ENCODE measurements around the gene MCF2L2.
"Not testable (repeated sequence)": the region's sequence is repeated elsewhere in the genome, so short reads cannot be mapped to it uniquely, and the experiment has no call there.

MCF2L2 gene

GRCh38 chr3:183255348-183255730 is 173.1 kb downstream of the MCF2L2 start:
- Histone ChIP-seq H3K4me3 (peak overlapping the region in 6 of 7 experiments; percentile 47 to 89 (median 70)), H3K27ac (peak overlapping the region in 9 of 21 experiments; percentile 86 to 99 (median 94))

- Histone ChIP-seq H3K27ac (peak overlapping the region; percentile 77 to 99 (median 91)), H3K4me3 (peak overlapping the region; percentile 47 to 89 (median 72))
Observed at GRCh38 chr3:183254487-183255347, 173.7 kb downstream of the MCF2L2 start.

- peak overlapping the region; percentile 77 to 99 (median 91) for H3K27ac ChIP-seq
- H3K4me3 ChIP-seq: peak overlapping the region; percentile 47 to 89 (median 72)
Observed at GRCh38 chr3:183253528-183254486, 174.6 kb downstream of the MCF2L2 start.

GRCh38 chr3:183252973-183253527 is 175.4 kb downstream of the MCF2L2 start, which contains the start of gene B3GNT5:
TSS of gene B3GNT5 (plus strand) at chr3:183253253. CDS start at chr3:183269799, 16,546 bp downstream.
- peak within 1 kb of the TSS; percentile 47 to 89 (median 72) for H3K4me3 ChIP-seq
- peak within 1 kb of the TSS; percentile 77 to 99 (median 91) for H3K27ac ChIP-seq

GRCh38 chr3:183252118-183252782 is 176.2 kb downstream of the MCF2L2 start:
- Histone ChIP-seq H3K27ac (peak overlapping the region in 10 of 21 experiments; percentile 51 to 99 (median 90)), H3K4me3 (peak overlapping the region in 3 of 7 experiments; percentile 69 to 89 (median 75))

- no peak overlapping the region for H3K4me3 ChIP-seq
- no peak overlapping the region for H3K27ac ChIP-seq
Observed at GRCh38 chr3:183249006-183249718, 179.3 kb downstream of the MCF2L2 start.

GRCh38 chr3:183247011-183247589 is 181.3 kb downstream of the MCF2L2 start:
- H3K27ac ChIP-seq: no peak overlapping the region
- no peak overlapping the region for H3K4me3 ChIP-seq

GRCh38 chr3:183244981-183245476 is 183.4 kb downstream of the MCF2L2 start:
- Histone ChIP-seq H3K27ac (peak overlapping the region in 5 of 21 experiments; percentile 16 to 49 (median 42)), H3K4me3 (no peak overlapping the region)

- Histone ChIP-seq H3K4me3 (no peak overlapping the region), H3K27ac (peak overlapping the region in 2 of 21 experiments; percentile 8 to 43)
Observed at GRCh38 chr3:183244219-183244618, 184.2 kb downstream of the MCF2L2 start.

- Histone ChIP-seq H3K4me3 (no peak overlapping the region), H3K27ac (no peak overlapping the region)
Observed at GRCh38 chr3:183242431-183242830, 186.0 kb downstream of the MCF2L2 start.

GRCh38 chr3:183239046-183239445 is 189.4 kb downstream of the MCF2L2 start:
- no peak overlapping the region for H3K27ac ChIP-seq
- no peak overlapping the region for H3K4me3 ChIP-seq

GRCh38 chr3:183233966-183234365 is 194.5 kb downstream of the MCF2L2 start:
- H3K4me3 ChIP-seq: no peak overlapping the region
- H3K27ac ChIP-seq: peak overlapping the region in 1 of 21 experiments; percentile 17

- no peak overlapping the region for H3K4me3 ChIP-seq
Observed at GRCh38 chr3:183230826-183231225, 197.6 kb downstream of the MCF2L2 start.

GRCh38 chr3:183230251-183230650 is 198.2 kb downstream of the MCF2L2 start:
- not testable (repeated sequence) for H3K27ac ChIP-seq, H3K4me3 ChIP-seq

More at GRCh38 chr3:183230826-183231225, 197.6 kb downstream of the MCF2L2 start:
- no peak overlapping the region for H3K27ac ChIP-seq

GRCh38 chr3:183229178-183229577 is 199.2 kb downstream of the MCF2L2 start:
- no peak overlapping the region for H3K27ac ChIP-seq
- no peak overlapping the region for H3K4me3 ChIP-seq

- no peak overlapping the region for H3K27ac ChIP-seq
- H3K4me3 ChIP-seq: no peak overlapping the region
Observed at GRCh38 chr3:183227586-183227985, 200.8 kb downstream of the MCF2L2 start.

GRCh38 chr3:183226333-183226890 is 202.0 kb downstream of the MCF2L2 start:
- H3K4me3 ChIP-seq: no peak overlapping the region
- no peak overlapping the region for H3K27ac ChIP-seq
